Effector CD4-positive, alpha-beta T cell (primary cell): ENCODE results near the gene MTUS2.

Experiments
- DNase-seq: peaks from one replicate; pipeline ENCODE4 v3.0.0-alpha.2; 2020

The MTUS2 gene

DNA sequence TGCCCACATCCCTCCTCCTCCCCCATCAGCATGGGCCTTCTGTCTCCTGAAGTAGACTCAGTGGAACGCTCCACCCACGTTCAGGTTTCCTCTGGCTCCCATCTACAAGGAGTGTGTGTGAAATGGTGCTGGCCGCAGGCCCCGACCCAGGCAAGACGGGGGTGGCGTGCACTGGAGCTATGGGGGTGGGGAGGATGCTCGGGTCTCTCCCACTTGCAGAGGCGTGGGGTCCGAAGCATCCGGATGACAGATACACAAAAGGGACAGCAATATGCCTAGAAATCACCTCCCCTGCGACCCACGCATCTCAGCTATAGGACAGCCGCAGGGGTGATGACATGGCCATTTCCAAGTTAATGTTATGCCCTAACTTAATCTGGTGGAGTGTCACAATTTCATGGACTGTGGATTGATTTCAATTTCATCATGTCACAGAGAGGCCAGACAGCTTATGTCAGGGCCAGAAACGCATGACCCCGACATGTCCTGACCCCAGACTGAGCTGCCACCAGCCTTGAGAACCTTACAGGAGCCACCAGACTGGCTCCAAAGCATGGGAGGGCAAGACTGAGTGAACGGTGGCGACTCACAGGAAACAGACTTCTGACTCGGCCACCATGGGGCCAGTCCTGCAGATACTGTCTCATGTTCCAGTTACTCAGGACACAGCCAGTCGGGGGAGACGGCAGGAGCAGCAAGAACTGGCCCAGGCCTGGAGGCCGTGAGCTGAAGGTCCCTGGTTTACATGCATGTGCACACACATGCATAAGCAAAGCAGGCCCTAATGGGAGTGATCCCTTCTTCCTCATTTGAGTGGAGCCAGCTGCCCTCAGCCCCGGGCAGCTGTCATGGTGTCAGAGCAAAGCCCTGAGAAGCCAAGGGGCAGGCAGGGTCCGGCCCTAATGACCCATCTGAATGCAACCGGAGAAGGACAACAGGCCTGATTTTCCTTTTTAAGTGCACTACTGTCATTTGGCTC lies 693.2 kb downstream of the MTUS2 start:
- DNase-seq: no peak

DNA sequence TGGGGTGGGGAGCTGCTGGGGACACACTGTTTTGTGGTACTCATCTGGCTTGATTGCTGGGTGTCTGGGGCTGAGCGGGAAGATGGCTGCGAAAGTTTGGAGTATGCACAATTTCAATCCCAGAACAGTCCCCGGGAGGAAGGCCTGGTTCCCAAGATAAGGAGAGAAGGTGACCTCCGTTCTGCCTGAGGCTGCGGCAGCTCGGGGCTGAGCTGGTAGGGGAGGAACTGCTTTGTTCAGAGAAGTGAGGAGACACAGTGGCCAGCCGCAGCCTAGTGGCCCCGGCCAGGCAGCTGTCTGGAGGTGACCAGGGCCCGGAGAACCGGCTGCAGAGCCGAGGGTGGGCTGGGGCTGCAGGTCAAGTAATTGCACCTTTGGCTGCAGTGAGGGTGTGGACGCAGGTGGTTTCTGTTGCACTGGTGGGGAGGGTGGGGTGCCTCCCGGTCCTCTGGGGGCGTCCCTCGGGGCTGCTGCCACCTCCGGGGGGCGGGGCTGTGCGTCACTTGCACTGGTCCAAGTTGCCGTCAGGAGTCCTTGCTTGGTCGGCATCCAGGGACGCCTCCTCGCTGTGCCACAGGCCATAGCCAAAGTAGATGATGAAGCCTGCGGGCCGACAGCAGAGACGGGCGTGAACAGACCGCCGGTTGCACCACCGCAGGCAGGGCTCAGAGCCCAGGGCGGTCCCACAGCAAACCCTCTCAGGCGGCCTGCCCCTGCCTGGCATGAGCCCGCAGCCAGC lies 694.0 kb downstream of the MTUS2 start:
- DNase-seq: no peak

DNA sequence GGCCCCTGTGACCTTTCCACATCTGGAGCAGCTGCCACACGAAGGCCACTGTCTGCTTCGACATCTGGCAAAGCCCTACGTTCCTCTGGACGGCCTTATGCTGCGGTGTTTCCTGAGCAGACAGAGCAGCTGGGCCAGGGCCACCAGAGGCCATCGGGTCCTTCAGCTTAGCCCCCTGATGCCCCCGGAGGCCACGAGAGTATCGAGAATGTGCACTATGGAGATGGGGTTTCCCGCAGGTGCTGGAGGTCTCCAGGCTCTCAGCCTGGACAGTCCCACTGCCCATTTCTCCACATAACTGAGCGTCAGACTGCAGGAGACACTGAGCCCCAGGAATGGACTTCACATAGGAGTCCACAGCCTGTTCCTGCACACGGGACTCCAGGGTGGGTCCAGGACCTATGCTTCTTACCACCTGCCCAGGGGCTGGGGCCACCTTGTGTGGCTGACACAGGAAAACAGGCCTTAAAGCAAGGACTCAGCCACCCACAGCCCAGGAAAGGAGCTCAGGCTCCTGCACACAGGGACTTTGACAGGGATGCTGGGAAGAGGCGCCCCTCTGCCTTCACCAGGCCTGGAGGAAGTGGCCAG lies 694.7 kb downstream of the MTUS2 start:
- no peak for DNase-seq

DNA sequence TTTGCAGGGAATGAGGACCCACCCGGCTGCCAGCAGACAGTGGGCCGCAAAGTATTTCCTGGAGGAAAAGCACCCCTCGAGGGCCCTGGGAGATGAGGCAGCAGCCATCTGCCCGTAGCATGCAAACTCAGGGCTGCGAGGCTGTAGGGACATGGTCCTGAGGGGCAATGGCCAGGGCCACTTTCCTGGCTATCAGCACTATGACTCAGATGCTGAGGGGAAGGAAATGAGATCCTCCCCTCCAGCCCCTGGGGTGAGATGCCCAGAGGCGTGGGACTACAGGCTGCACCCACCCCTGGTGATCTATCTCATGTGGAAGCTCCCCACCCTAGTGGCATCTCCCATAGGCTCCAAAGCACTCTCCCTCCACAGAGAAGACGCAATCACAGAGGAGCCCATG lies 695.2 kb downstream of the MTUS2 start:
- no peak for DNase-seq

DNA sequence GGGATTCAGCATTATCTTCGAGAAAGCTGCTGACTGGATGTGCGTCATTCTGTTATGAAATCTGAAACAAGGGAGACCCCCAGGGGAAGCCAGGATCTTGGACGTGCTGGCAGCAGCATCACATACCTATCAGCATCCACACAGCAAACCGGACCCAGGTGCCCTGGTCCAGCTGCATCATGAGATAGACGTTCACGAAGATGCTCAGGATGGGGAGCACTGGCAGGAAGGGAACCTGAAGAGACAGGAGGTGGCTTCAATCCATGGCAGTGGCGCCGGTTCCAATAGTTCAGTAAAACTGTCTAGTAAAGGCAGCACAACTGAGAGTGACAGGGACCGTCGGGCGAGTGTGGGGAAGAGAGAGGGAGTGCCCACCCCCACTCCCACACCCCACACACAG lies 695.9 kb downstream of the MTUS2 start:
- no peak for DNase-seq

DNA sequence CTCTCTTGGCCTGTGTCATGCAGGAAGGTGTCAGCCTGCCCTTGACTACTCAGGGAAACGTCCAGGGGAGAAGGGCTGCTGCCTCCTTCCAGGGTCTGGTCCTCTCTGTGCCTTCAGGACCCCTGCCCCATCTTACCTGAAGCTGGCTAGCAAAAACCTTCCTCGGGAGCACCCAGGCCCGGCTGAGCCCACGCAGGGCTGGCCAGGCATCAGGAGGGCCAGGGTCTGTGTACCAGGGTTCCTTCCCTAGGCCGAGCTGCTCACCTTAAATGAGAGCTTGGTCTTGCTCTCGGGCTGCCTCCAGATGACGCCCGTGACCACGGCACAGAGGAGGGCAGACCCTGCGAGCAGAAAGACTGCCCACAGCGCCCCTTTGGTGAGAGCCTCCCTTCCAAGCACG lies 696.7 kb downstream of the MTUS2 start:
- DNase-seq: no peak

DNA sequence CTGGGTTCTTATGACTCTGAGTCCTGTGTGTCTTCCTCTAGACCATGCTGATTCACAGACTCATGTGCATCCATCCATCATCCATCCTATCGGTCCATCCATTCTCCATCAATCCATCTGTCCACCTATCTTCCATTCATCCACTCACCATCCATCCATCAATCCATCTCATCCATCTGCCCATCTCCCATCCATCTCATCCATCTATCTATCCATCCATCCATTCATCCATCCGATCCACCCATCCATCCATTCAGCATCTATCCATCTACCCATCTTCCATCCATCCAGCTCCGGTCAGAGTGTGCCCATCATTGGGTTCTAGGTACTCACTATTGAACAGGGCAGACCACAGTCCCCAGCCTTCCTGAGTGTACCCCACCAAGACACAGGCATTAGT lies 699.8 kb downstream of the MTUS2 start:
- no peak for DNase-seq

DNA sequence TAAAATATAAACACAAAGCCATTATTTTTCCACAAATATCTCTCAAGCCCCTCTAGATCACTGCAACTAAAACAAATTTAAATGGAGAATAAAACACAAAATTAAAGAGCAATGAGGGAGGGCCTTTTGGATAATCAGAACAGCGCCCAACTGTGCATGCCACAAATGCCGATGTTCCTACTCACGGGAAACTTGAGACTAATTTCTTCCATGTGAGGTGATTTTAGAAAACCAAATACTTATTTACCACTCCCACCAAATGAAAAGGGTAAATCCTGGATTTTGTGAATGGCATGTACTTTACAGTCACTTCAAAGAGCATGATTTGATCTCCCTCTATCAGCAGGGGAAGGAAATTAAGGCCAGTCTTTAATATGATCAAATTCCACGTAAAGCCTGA lies 700.5 kb downstream of the MTUS2 start:
- DNase-seq: no peak

DNA sequence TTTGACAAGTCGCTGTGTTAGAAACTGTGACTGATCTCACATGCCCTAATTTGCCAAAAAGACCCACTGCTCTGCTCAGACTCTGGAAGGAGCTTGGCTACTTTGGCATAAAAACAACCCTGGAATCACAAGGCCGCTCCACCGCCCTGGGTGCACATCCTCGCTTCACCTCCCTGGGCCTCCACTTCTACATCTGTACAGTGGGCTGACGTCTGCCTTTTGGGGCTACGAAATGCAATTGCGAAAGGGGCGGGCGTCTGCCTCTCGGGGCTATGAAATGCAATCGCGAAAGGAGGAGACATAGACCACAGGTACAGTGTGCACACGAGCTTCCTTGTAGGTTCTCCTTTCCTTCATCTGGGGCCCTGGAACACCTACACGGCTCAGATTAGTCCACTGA lies 701.2 kb downstream of the MTUS2 start:
- DNase-seq: no peak

DNA sequence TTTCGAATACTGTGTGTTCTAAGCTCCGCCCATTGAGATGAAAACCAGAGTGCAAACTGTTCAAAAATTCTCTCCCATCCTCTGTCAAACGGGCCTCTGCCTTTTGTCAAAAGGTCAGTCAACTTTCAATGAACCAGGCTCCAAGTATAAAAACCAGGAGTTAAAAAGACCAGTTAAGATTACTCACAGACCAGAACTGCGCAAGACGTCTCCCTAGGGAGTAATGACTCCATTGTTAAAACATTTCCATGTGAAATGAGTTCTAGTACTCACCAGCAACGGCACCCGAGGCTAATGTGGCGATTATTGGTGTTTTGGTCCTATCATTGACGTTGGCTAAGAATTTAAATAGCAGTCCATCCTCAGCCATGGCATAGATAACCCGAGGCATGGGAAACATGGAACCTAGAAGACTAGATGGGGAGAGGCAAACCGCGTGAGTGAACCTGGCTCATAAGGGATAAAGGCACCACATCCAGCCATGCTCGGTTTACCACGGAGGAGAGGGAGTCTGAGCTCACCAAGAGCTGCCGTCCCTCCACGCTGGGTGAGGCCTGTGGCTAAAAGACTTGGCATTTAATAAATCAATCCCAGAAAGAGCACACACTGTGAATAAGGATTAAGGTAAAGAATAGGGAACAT lies 702.0 kb downstream of the MTUS2 start:
- no peak for DNase-seq

DNA sequence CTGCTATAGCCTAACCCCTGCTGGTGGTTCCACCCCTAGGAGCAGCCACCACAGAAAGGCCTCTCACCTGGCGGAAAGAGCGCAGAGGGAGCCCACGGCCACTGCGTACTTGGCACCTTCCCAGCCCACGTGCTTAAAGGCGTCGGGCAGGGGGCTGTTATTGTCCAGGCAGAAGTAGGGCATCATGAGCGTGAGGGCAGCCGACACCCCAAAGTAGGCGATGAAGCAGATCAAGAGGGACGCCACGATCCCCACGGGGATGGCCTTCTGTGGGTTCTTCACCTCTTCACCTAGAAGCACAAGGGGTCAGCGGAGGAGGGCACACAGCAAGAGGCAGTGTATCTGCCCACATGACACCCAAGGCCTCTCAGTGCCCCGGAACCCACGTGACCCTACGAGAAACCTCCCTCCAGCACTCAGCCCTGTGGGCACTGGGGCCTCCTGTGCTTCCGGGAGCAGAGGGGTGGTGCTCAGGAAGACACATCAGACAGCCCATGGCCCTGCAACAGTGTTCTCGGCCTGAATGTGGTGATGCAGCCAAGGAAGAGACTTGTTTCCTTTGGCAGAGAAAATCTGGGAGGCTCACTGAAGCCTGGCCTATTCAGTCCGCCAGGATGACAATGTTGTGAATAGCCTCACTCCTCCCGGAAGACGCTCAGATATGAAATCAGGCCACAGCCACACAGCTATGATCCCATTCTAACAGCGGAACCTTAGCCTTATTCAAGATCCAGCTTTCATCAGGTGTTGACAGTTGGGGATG lies 703.2 kb downstream of the MTUS2 start:
- DNase-seq: no peak

DNA sequence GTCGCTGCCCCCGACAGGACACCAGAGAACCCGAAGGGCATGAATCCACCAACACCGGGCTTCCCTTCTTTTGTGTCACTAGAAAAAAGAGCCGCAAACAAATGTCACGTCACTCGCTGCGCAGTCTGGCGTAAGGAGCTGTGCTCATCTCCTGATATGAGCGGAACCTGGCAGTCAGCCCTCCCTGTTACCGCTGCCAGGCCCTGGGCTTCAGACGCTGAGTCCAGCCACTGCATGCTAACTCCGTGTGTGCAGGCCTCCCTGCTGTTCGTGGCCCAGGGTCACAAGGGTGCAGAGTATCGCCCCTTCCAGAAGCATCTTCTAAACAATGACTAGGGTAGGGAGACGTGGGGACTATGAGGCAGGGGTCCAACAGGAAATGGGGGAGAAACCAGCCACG lies 704.0 kb downstream of the MTUS2 start:
- DNase-seq: no peak

DNA sequence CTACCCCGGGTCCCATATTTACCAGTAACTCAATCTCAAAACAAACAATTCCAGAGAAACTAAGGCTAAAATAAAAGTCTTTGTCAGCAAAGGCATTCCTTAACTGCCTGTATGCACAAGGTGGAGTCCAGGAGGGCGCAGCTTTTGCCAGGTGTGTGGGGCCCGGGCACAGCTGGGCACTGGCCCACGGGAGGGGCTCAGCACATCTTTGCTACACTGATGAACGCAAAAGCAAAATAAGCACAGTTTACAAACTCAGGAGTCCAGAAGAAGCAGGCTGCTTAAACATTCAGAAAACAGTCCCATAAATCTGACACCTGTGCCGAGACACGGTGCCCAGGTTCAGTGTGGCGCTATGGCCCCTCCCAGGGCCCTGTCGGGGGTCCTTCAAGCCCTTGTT lies 704.5 kb downstream of the MTUS2 start:
- DNase-seq: no peak

DNA sequence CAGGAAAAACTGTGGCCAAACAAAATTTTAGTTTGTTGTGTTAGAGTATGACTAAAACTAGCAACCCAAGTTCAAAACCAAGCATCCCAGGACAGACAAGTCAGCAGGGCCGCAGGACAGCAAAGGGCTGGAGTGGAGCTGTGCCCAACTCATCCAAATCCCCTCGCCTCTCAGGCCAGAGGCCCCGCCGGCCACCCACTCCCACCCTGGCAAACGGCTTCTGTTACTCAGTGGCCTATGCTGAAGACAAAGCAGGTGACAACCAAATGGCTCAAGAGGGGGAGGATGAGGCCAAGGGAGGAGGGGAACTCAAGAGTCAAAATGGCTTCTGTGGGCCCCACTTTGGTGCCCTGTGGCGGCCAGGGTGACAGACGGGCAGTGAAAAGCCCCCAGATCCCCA lies 705.6 kb downstream of the MTUS2 start:
- DNase-seq: no peak

DNA sequence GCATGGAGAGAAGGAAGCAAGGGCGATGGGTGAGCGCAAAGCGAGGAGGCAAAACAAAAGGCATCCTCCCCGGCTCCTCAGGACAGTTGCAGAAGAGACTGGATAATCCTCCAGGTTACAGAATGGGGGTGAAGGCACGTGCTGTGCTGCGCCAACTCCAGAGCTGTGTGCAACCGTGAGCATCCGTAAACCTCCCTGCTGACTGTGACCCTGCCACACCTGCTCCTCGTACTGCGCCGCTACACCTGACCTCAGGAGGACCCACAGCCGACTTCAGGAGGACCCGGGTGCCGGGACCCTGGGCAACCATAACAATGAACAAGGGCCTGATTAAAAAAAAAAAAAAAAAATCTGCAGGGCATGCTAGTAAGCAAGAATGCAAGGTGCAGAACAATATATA lies 706.6 kb downstream of the MTUS2 start:
- no peak for DNase-seq

DNA sequence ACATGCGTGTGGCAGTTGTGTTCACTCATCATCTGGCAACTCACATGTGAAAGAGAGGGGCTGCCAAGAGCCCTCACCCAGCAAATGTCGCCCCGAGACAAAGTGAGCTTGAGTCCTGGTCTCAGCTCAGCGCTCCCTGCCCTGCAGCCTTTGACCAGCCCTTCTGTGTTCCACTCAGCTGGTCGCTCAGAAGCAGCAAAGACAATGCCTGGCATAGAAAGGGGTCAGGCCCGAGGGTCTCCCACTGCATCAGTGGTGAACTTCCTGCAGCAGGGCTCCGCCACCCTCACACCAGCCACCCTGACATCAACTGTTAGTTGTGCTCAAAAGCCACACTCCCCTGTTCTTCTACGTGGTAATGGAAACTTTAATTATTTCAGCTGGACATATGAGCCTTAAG lies 707.4 kb downstream of the MTUS2 start:
- DNase-seq: no peak

DNA sequence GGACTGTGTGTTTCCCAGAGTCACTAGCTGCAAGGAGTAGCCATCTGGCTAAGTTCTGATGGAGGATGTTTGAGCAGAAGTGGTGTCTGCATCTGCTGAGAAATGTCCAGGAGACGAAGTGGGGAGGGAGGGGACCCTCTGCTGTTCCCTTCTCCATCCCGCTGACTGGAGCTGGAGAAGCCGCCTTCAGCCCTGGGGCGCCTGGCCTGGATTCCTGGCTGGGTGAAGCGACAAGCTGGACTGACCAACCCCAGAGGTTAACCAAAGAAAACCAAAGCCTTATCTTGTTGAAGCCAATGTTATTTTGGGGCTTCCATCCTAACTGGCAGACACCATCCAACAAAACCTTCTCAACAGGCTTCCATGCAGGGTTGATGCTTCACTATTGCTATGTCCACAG lies 707.8 kb downstream of the MTUS2 start:
- no peak for DNase-seq

DNA sequence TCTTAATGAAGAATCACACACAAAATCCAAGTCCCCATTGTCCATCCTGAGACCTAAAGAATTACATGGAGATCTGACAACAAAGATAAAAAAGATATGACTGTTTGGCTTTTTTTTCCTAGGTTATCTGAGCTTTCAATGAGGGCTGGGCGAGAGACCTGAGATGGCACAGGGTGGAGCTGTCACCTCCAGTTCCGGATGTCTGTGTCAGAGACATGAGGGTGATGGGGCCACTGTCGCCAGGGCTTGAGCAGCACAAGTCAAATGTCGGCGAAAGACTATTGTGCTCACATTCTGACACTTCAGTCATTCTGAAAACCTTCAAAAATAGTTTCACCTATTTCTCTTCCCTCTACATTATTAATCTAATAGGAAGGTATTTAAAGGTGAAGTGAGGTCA lies 709.6 kb downstream of the MTUS2 start:
- DNase-seq: no peak

DNA sequence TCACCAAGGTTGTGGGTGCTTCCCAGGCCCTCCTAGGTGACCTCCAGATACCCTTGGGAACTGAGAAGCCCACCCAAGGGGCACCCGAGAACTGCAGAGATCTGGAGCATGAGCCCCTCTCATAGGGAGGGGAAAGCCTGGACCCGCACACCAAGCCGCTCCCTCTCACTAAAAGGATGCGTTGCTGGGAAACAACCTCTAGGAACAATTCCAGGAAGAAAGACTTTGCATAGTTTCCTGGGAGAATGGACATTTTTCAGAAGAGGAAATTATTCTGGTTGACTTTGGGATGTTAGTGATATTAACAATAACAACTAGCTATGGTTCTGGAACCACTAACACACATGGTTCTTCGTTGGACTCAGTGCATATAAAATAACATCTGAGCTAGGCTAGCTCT lies 710.8 kb downstream of the MTUS2 start:
- DNase-seq: no peak

DNA sequence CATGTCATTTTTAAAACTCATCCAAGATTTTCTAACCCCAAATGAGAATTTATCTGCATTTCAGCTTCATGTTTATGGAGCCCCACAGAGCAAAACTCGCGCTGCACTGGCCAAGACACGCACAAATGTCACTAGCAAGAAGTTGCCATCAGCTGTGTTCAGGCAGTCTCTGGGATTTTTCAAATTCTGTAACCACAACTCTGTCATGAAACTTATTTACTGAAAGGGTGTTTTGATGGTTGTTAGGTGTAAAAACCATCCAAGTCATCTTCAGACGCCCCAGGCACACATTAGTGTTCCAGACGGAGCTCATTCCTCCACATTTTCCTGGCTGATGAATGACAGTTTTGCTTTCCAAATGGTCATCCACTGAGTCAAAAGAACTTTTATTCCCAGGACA lies 712.0 kb downstream of the MTUS2 start:
- DNase-seq: no peak

DNA sequence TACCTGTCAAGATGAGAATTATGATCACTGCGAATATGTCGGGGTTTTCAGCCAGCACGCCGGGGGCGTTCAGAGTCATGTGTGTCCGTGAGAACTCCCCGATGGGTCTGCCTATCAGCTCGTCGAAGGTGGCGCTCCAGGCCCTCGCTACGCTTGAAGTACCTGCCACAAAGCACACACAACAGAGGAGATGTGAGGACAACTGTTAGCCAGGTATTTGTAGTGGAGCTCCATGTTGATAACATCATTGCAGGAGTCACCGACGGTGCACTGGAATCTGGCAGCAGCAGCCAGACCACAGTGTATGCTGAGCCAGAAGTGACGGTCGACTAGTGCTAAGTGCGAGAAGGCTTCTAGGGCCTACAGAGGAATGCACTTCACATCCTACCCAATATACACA lies 712.7 kb downstream of the MTUS2 start:
- DNase-seq: no peak

DNA sequence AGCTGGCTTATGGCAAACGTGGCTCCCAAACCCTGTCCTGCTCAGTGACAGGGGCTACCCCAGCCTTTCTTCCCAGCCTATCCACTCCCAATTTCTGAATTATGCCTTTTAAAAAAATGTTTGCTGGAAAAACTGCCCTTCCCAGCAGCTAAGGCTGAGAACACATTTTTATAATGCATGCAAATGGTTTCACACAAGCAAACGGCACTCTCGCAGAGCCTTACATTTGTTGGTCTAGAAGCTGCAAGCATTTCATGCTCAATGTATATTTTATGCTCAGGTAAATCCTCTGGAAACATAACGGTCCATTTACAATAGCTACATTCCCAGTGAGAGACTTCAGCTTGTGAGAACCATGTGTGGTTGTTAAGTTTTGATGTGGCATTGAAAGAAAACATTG lies 713.9 kb downstream of the MTUS2 start:
- DNase-seq: no peak
